ENCODE measurements around the gene ARHGEF3.

ARHGEF3 gene

GRCh38 chr3:56833022-56833421, 31.3 kb upstream of the ARHGEF3 start:
- TF ChIP-seq ZNF114 (tag by site-specific recombination; IDR thresholded peaks at IDR 0.05), result no peak
- no peak for TF ChIP-seq ZEB2 (tag by site-specific recombination; IDR thresholded peaks at IDR 0.05)
- TF ChIP-seq ZNF549 (tag by site-specific recombination; IDR thresholded peaks at IDR 0.05), result no peak
- Histone ChIP-seq H3K9me3 (ENCODE audit: control insufficient read depth, insufficient read depth, low read depth, low read length) (no peaks in the 10 kb centered on the region), H3K36me3 (ENCODE audit: control insufficient read depth in 2 of 2, insufficient read depth in 1 of 2, low read length in 2 of 2) (no peaks in the 10 kb centered on the region), H3K27ac (ENCODE audit: extremely low read depth, low read depth, low read length) (no peak overlapping the region), H3K4me3 (ENCODE audit: low read depth, low read length) (no peak overlapping the region), H3K4me1 (ENCODE audit: control insufficient read depth, insufficient read depth, low read length) (no peaks in the 10 kb centered on the region)
- ChIA-PET CTCF (no interaction called here), POLR2A (no interaction called here)

- ChIA-PET POLR2A (no interaction called here), CTCF (no interaction called here)
- Histone ChIP-seq H3K4me3 (ENCODE audit: low read depth, low read length) (no peak overlapping the region), H3K36me3 (ENCODE audit: control insufficient read depth in 2 of 2, insufficient read depth in 1 of 2, low read length in 2 of 2) (no peaks in the 10 kb centered on the region), H3K4me1 (ENCODE audit: control insufficient read depth, insufficient read depth, low read length) (no peaks in the 10 kb centered on the region), H3K9me3 (ENCODE audit: control insufficient read depth, insufficient read depth, low read depth, low read length) (no peaks in the 10 kb centered on the region), H3K27ac (ENCODE audit: extremely low read depth, low read depth, low read length) (no peak overlapping the region)
- TF ChIP-seq ZEB2 (tag by site-specific recombination; IDR thresholded peaks at IDR 0.05) (no peak), INSM2 (tag by site-specific recombination; IDR thresholded peaks at IDR 0.05) (no peak), ZNF837 (tag by site-specific recombination; IDR thresholded peaks at IDR 0.05) (no peak), ZBTB26 (tag by site-specific recombination; optimal IDR thresholded peaks at IDR 0.05) (no peak), SALL2 (tag by site-specific recombination; IDR thresholded peaks at IDR 0.05; ENCODE audit: borderline replicate concordance) (no peak), EGR2 (tag by site-specific recombination; IDR thresholded peaks at IDR 0.05; ENCODE audit: low read depth) (no peak), PRDM10 (tag by site-specific recombination; IDR thresholded peaks at IDR 0.05) (no peak), HIC1 (tag by site-specific recombination; IDR thresholded peaks at IDR 0.05) (no peak), ZNF202 (tag by site-specific recombination; IDR thresholded peaks at IDR 0.05; ENCODE audit: borderline replicate concordance) (no peak)
Observed at GRCh38 chr3:56831572-56831971, 29.8 kb upstream of the ARHGEF3 start.

GRCh38 chr3:56830884-56831283, 29.1 kb upstream of the ARHGEF3 start:
- CTCF ChIA-PET, result no interaction called here
- no peaks in the 10 kb centered on the region for H3K9me3 ChIP-seq (ENCODE audit: control insufficient read depth, insufficient read depth, low read depth, low read length)
- H3K4me1 ChIP-seq (ENCODE audit: control insufficient read depth, insufficient read depth, low read length), result peaks cover under 1% of the 10 kb centered on the region
- H3K27ac ChIP-seq (ENCODE audit: extremely low read depth, low read depth, low read length), result no peak overlapping the region
- TF ChIP-seq SCRT1 (tag by site-specific recombination; IDR thresholded peaks at IDR 0.05; ENCODE audit: borderline replicate concordance), result no peak
- TF ChIP-seq REPIN1 (tag by site-specific recombination; IDR thresholded peaks at IDR 0.05; ENCODE audit: low read depth), result no peak
- no peak for TF ChIP-seq ZNF600 (tag by site-specific recombination; IDR thresholded peaks at IDR 0.05)
- TF ChIP-seq FEZF1 (tag by site-specific recombination; IDR thresholded peaks at IDR 0.05), result no peak
- no peak for TF ChIP-seq ZBTB11 (tag by site-specific recombination; conservative IDR thresholded peaks at IDR 0.05; ENCODE audit: low read depth)
- no peak for TF ChIP-seq MZF1 (tag by site-specific recombination; IDR thresholded peaks at IDR 0.05; ENCODE audit: borderline replicate concordance)
- TF ChIP-seq ZNF16 (tag by site-specific recombination; IDR thresholded peaks at IDR 0.05; ENCODE audit: low read depth), result no peak
- H3K36me3 ChIP-seq (ENCODE audit: control insufficient read depth in 2 of 2, insufficient read depth in 1 of 2, low read length in 2 of 2), result no peaks in the 10 kb centered on the region
- POLR2A ChIA-PET, result no interaction called here
- H3K4me3 ChIP-seq (ENCODE audit: low read depth, low read length), result no peak overlapping the region

Measured in HEK293 (cell line).